Measurements from ENCODE around the gene CNR2. TPM values are rescaled to one million over a fixed set of nuclear protein-coding genes. Genes with fewer than 3 reads are reported as not detected.

Gene CNR2
- polyA plus RNA-seq, 1 of the 3 experiments (the other 2 are of a cell fraction): not detected

GRCh38 chr1:23889074-23889473 is 24.1 kb downstream of the CNR2 start:
- no peaks in the 10 kb centered on the region for H3F3A ChIP-seq (replicated peaks; ENCODE audit: insufficient read depth)
- TF ChIP-seq, protein P1, sequence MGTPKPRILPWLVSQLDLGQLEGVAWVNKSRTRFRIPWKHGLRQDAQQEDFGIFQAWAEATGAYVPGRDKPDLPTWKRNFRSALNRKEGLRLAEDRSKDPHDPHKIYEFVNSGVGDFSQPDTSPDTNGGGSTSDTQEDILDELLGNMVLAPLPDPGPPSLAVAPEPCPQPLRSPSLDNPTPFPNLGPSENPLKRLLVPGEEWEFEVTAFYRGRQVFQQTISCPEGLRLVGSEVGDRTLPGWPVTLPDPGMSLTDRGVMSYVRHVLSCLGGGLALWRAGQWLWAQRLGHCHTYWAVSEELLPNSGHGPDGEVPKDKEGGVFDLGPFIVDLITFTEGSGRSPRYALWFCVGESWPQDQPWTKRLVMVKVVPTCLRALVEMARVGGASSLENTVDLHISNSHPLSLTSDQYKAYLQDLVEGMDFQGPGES (IDR thresholded peaks at IDR 0.05; ENCODE audit: low read depth, low read length): no peak
- TF ChIP-seq PBX3 (IDR thresholded peaks at IDR 0.05): no peak
- no peak for TF ChIP-seq GABPA (IDR thresholded peaks at IDR 0.05; ENCODE audit: low read depth)
- no peak for TF ChIP-seq CHD2 (IDR thresholded peaks at IDR 0.05; ENCODE audit: low read length, partially characterized antibody)
- no peak for TF ChIP-seq CTCF (IDR thresholded peaks at IDR 0.05)
- TF ChIP-seq SMC3 (IDR thresholded peaks at IDR 0.05; ENCODE audit: low read depth, low read length): no peak
- no peak for TF ChIP-seq GATA2 (CRISPR knock-in tag; IDR thresholded peaks at IDR 0.05)
- no peak overlapping the region for H3K4me3 ChIP-seq (ENCODE audit: low read depth in 2 of 2, low read length in 1 of 2)
- peaks cover 5% of the 10 kb centered on the region; the same call in 1 of the 2 replicates for H3K27me3 ChIP-seq (ENCODE audit: insufficient read depth)
- 66% methylated on average over 3 of the region's 5 CpGs for WGBS (ENCODE audit: low lambda C conversion rate)
- H4K20me1 ChIP-seq (ENCODE audit: insufficient read depth): no peaks in the 10 kb centered on the region
- H3K36me3 ChIP-seq (replicated peaks in 1 of 2; ENCODE audit: control insufficient read depth in 1 of 2, insufficient read depth in 2 of 2, low read length in 1 of 2): no peaks in the 10 kb centered on the region
- no peak overlapping the region for H2AFZ ChIP-seq (ENCODE audit: low read depth)
- H3K79me2 ChIP-seq (ENCODE audit: insufficient read depth): no peaks in the 10 kb centered on the region
- no peak overlapping the region for H3K4me2 ChIP-seq
- no peak overlapping the region for H3K9ac ChIP-seq
- CTCF ChIA-PET: interaction anchor here (1.4 kb wide), 2 partner anchors 27 to 35 kb away, joined by 3 read pairs; no protein-coding TSS in a partner anchor
- H3K4me1 ChIP-seq (ENCODE audit: control insufficient read depth in 1 of 2, insufficient read depth in 2 of 2, low read depth in 1 of 2, low read length in 1 of 2): no peaks in the 10 kb centered on the region
- H3K27ac ChIP-seq (ENCODE audit: low read depth in 2 of 2, low read length in 1 of 2): no peak overlapping the region
- POLR2A ChIA-PET: no interaction called here
- no peaks in the 10 kb centered on the region for H3K9me2 ChIP-seq
- H3K9me3 ChIP-seq: no peaks in the 10 kb centered on the region
- DNase-seq: no peak

- Histone ChIP-seq H3K9ac (no peak overlapping the region), H3K36me3 (replicated peaks in 1 of 2; ENCODE audit: control insufficient read depth in 1 of 2, insufficient read depth in 2 of 2, low read length in 1 of 2) (no peaks in the 10 kb centered on the region), H3K79me2 (ENCODE audit: insufficient read depth) (no peaks in the 10 kb centered on the region), H3K9me3 (no peaks in the 10 kb centered on the region), H3K9me2 (no peaks in the 10 kb centered on the region), H3K27ac (ENCODE audit: low read depth in 2 of 2, low read length in 1 of 2) (no peak overlapping the region), H3K4me3 (ENCODE audit: low read depth in 2 of 2, low read length in 1 of 2) (no peak overlapping the region), H3K4me2 (no peak overlapping the region), H3K27me3 (ENCODE audit: insufficient read depth) (peaks cover 5% of the 10 kb centered on the region; the same call in 1 of the 2 replicates), H2AFZ (ENCODE audit: low read depth) (no peak overlapping the region), H3K4me1 (ENCODE audit: control insufficient read depth in 1 of 2, insufficient read depth in 2 of 2, low read depth in 1 of 2, low read length in 1 of 2) (no peaks in the 10 kb centered on the region), H4K20me1 (ENCODE audit: insufficient read depth) (no peaks in the 10 kb centered on the region), H3F3A (replicated peaks; ENCODE audit: insufficient read depth) (no peaks in the 10 kb centered on the region)
- POLR2A ChIA-PET: no interaction called here
- CTCF ChIA-PET: no interaction called here
- WGBS (ENCODE audit: low lambda C conversion rate): 91% methylated on average over 4 of the region's 4 CpGs
- no peak for DNase-seq
- TF ChIP-seq TAF1 (IDR thresholded peaks at IDR 0.05; ENCODE audit: borderline replicate concordance, low read depth, low read length) (no peak), GATA2 (CRISPR knock-in tag; IDR thresholded peaks at IDR 0.05) (no peak), PBX3 (IDR thresholded peaks at IDR 0.05) (no peak), CTCF (IDR thresholded peaks at IDR 0.05) (no peak), RAD21 (IDR thresholded peaks at IDR 0.05; ENCODE audit: low read length) (no peak), MXI1 (IDR thresholded peaks at IDR 0.05; ENCODE audit: low read depth, low read length) (no peak), RCOR1 (IDR thresholded peaks at IDR 0.05; ENCODE audit: low read length) (no peak), TEAD4 (IDR thresholded peaks at IDR 0.05; ENCODE audit: borderline replicate concordance, insufficient read depth) (no peak), SIN3A (IDR thresholded peaks at IDR 0.05; ENCODE audit: borderline replicate concordance, low read depth, low read length) (no peak), NRF1 (IDR thresholded peaks at IDR 0.05; ENCODE audit: low read depth, low read length) (no peak), NFIC (IDR thresholded peaks at IDR 0.05; ENCODE audit: borderline replicate concordance) (no peak), JUND (IDR thresholded peaks at IDR 0.05) (no peak), TCF12 (IDR thresholded peaks at IDR 0.05) (no peak), FOXM1 (IDR thresholded peaks at IDR 0.05; ENCODE audit: low read depth) (no peak)
- TF ChIP-seq, protein P2, sequence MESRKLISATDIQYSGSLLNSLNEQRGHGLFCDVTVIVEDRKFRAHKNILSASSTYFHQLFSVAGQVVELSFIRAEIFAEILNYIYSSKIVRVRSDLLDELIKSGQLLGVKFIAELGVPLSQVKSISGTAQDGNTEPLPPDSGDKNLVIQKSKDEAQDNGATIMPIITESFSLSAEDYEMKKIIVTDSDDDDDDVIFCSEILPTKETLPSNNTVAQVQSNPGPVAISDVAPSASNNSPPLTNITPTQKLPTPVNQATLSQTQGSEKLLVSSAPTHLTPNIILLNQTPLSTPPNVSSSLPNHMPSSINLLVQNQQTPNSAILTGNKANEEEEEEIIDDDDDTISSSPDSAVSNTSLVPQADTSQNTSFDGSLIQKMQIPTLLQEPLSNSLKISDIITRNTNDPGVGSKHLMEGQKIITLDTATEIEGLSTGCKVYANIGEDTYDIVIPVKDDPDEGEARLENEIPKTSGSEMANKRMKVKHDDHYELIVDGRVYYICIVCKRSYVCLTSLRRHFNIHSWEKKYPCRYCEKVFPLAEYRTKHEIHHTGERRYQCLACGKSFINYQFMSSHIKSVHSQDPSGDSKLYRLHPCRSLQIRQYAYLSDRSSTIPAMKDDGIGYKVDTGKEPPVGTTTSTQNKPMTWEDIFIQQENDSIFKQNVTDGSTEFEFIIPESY (IDR thresholded peaks at IDR 0.05; ENCODE audit: borderline replicate concordance, low read depth): no peak
Observed at GRCh38 chr1:23885222-23885621, 27.9 kb downstream of the CNR2 start.
